Activated T-cell treated with anti-CD3 and anti-CD28 coated beads, Interleukin-2, amount 50 U/mL, for 1 hour (primary cell): ENCODE measurements around the gene ABCA7.

ENCODE experiments used
- DNase-seq: peaks from one replicate; pipeline ENCODE4 v3.0.0-alpha.2; 2020

Gene ABCA7, protein sequence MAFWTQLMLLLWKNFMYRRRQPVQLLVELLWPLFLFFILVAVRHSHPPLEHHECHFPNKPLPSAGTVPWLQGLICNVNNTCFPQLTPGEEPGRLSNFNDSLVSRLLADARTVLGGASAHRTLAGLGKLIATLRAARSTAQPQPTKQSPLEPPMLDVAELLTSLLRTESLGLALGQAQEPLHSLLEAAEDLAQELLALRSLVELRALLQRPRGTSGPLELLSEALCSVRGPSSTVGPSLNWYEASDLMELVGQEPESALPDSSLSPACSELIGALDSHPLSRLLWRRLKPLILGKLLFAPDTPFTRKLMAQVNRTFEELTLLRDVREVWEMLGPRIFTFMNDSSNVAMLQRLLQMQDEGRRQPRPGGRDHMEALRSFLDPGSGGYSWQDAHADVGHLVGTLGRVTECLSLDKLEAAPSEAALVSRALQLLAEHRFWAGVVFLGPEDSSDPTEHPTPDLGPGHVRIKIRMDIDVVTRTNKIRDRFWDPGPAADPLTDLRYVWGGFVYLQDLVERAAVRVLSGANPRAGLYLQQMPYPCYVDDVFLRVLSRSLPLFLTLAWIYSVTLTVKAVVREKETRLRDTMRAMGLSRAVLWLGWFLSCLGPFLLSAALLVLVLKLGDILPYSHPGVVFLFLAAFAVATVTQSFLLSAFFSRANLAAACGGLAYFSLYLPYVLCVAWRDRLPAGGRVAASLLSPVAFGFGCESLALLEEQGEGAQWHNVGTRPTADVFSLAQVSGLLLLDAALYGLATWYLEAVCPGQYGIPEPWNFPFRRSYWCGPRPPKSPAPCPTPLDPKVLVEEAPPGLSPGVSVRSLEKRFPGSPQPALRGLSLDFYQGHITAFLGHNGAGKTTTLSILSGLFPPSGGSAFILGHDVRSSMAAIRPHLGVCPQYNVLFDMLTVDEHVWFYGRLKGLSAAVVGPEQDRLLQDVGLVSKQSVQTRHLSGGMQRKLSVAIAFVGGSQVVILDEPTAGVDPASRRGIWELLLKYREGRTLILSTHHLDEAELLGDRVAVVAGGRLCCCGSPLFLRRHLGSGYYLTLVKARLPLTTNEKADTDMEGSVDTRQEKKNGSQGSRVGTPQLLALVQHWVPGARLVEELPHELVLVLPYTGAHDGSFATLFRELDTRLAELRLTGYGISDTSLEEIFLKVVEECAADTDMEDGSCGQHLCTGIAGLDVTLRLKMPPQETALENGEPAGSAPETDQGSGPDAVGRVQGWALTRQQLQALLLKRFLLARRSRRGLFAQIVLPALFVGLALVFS (N-terminal part only)

DNA sequence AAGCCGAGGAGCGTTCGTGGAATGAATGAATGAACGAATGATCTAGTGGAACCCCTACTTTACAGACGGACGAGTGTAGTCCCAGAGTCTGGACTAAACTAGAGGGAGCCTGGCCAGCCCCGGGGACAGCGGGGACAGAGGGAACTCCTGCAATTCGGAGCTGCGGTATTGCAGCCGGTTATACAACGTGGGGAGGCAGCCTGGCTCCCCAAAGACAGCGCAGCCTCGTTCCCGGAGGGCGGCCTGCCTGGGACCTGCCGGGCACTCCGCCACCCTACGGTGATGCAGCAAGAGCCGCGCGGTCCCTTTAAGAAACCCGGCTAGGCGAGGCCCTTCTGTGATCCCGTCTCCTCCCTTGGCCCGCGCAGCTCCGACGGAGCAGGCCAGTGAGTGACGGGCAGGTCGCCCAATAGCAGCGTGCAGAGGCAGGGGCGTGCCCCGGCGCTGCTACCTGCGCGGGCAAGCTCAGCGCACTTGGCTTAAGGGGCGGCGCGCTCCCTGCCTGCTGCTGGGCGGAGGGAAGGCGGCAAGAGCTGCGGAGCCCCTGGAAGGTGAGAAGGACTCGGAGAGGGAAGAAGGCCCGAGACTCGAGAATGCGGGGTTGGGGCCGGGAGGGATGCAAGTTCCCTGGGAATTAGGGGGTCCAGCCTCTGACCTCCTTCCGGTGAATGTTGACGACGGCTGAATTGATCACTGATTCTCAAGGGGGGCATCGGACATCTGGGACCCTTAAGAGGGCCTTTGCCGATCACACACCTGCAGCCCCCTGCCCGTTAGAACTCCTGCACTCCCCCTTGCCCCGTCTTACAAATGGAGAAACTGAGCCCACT lies at the start of gene ABCA7:
TSS of gene ABCA7 (plus strand) at position 462 of the 830 bp plus-strand sequence. CDS start 1,255 bp downstream, outside the sequence.
- DNase-seq = peak; percentile 100

DNA sequence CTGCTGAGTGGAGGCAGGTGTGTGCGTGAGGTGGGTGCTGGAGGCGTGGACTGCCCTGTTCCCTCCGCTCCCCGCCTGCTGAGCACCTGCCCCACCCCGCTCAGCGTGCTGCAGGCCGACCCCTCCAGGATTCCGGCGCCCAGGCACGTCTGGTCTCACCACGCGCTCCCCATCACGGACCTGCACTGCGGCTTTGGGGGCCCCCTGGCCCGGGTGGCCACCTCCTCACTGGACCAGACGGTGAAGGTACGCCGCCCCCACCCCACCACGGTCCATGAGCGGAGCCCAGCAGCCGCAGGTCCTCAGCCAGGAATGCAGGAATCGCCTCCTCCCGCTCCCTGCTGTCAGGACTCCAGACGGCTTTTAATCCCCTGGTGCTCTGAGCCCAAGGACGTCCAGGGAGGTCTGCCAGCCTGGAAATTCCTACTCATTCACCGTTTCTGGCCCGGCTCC lies 49.8 kb upstream of the ABCA7 start:
- DNase-seq = no peak

DNA sequence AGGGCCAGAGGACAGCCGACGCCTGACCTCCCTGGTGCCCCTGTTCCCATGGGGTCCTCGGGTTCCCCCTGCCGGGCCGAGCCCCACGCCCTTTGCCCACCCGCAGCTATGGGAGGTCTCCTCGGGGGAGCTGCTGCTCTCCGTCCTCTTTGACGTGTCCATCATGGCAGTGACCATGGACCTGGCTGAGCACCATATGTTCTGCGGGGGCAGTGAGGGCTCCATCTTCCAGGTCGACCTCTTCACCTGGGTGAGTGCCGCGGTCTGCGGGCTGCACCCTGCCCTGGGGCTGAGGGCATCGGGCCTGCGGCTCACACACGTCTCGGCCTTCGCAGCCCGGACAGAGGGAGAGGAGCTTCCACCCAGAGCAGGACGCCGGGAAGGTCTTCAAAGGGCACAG lies 49.2 kb upstream of the ABCA7 start:
- DNase-seq = no peak

DNA sequence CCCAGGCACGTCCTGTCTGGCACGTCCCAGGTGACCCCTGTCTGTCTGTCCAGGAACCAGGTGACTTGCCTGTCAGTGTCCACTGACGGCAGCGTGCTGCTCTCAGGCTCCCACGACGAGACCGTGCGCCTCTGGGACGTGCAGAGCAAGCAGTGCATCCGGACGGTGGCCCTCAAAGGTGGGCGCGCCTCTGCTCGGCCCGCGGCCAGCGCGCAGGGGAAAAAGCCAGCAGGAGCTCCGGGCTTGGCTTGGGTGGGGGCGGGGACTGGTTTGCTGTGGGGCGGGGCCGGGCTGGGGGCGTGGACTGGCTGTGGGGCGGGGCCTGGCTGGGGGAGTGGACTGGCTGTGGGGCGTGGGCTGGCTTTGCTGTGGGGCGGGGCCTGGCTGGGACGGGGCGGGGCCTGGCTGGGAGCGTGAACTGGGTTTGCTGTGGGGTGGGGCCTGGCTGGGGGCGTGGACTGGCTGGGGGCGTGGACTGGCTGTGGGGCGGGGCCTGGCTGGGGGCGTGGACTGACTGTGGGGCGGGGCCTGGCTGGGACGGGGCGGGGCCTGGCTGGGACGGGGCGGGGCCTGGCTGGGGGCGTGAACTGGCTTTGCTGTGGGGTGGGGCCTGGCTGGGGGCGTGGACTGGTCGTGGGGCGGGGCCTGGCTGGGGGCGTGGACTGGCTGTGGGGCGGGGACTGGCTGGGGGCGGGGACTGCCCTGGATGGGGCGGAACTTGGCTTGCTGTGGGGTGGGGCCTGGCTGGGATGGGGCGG lies 48.6 kb upstream of the ABCA7 start:
- peak; percentile 73 for DNase-seq

DNA sequence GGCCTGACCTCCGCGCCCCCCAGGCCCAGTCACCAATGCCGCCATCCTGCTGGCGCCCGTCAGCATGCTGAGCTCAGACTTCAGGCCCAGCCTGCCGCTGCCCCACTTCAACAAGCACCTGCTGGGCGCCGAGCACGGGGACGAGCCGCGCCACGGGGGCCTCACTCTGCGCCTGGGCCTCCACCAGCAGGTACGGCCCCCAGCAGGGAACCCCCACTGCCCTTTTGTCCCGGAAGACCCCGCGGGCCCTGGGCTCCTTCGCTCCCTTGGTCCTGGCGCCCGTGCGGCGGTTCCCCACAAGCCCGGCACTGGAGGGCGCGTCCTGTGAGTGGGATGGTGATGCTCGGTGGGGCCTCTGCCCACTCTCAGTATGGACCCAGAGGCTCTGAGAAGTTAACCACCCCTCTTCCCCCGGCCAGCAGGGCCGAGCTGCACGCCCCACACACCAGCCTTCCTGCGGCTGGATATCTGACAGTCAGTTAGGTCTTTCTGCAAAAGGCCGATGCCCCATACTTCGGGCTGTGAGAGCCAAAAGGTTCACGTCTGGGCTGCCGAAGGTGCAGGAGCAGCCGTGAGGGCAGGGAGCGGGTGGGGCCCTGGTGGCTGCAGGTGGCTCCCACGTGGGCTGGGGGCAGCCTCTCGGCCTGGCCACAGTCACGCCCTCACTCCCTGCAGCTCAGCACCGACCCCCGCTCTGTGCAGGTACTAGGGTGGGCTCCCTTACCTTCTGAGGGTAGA lies 47.8 kb upstream of the ABCA7 start:
- no peak for DNase-seq

DNA sequence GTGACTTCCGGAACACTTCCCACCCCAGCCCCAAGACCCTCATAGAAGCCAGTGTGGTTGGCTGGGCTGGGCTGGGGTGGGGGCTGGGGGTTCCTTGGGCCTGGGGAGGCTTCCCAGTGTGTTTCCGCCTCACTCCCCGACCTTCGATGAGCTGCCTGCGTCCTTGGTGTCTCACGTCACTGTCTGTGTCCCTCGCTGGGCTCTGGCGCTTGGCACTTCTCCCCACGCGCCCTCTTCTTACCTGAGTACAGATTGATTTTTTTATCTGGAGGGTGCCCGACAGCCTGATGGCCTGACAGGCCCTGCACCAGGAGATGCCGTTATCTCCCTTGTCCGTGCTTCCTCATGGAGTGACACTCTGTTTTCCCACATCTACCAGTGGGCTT lies 47.2 kb upstream of the ABCA7 start:
- no peak for DNase-seq

DNA sequence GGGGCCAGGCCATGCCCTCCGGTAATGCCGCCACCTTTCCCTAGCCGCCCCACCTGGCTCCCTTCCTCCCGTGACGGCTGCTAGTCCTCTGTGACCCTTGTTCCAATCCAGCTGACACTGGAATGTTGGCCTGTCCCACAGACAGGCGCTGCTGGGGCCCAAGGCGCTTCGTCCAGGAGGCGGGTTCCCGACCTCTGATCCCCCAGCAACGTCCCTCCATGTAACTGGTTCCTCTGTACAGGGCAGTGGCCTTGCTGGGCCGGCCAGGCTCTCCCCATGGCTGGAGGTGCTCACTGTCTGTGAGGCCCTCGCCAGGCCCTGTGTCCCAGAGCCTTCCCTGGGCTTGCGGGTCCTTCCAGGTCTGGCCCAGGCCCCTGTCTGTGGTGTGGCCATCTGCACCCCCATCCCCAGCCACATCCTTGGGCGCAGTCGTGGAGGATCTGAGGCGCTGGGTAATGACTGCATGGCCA lies 46.5 kb upstream of the ABCA7 start:
- DNase-seq = no peak

DNA sequence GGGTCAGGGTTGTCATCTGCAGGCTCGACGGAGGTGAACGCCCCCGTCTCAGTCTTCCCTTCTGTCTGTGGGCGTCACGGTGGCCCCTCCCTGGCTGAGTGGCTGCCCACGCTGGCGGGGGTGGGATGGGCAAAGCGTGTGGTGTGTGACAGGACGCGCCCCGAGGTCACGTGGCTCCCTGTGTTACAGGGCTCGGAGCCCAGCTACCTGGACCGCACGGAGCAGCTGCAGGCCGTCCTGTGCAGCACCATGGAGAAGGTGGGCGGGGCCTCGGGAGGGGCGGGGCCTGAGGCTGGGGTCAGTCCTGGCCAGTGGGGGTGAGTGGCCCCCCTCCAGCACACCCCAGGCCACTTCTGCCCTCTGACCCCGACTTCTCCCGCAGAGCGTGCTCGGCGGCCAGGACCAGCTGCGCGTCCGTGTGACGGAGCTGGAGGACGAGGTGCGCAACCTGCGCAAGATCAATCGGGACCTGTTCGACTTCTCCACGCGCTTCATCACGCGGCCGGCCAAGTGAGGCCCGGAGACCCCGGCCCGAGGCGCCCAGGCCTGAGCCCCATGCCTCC lies 46.0 kb upstream of the ABCA7 start:
- DNase-seq = no peak

DNA sequence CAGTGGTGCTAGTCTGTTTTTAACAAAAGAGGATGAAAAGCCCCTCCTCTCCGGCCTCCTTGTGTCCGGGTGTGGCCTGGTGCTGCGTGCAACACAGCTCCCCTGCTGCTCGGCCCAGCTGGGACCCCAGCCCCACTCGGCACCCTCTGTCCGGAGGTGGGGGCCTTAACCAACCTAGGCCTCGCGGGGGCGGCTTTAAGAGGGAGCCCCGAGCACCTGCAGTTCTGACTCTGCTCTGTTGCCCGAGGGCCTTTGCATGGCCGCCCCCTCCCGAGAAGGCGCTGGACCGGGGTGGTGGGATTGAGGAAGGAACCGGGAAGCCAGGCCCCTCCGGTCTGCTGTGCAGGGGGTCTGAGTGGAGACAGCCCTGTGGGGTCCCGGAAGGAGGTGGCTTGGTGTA lies 45.4 kb upstream of the ABCA7 start:
- DNase-seq = no peak

DNA sequence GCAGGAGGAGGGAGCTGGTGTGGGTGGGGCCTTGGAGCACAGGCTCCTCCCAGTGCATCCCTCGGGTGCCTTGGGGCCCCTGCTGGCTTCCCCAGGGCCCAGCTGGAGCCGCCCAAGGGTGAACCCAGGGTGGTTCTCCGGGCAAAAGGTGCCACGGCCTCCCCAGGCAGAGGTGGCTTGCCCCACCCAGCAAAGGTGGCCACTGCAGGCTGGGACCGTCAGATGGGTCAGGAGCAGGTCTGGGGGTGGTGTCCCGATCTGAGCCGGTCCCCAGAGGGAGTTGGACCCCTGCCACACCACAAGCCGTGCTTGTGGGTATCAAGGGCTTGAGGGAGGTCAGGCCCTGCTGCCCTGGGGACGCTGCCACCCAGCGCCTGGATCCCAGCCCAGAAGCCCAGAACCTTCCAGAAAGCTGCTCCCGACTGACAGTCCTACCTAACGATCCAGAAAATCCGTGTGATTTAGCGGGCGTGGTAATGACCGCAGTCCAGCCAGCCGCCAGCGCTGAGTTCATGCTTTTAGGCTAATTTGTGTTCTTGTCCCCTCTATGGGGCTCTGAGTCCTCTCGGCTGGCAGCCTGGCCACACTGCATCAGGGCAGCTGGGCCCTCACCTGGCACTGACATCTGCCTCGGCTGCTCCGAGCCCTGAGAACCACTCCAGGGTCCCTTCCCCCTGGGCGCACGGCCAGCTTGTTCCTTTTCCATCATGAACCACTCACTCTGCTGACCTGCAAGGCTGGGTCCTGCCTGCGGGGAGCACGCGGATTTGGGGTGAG lies 44.7 kb upstream of the ABCA7 start:
- no peak for DNase-seq

DNA sequence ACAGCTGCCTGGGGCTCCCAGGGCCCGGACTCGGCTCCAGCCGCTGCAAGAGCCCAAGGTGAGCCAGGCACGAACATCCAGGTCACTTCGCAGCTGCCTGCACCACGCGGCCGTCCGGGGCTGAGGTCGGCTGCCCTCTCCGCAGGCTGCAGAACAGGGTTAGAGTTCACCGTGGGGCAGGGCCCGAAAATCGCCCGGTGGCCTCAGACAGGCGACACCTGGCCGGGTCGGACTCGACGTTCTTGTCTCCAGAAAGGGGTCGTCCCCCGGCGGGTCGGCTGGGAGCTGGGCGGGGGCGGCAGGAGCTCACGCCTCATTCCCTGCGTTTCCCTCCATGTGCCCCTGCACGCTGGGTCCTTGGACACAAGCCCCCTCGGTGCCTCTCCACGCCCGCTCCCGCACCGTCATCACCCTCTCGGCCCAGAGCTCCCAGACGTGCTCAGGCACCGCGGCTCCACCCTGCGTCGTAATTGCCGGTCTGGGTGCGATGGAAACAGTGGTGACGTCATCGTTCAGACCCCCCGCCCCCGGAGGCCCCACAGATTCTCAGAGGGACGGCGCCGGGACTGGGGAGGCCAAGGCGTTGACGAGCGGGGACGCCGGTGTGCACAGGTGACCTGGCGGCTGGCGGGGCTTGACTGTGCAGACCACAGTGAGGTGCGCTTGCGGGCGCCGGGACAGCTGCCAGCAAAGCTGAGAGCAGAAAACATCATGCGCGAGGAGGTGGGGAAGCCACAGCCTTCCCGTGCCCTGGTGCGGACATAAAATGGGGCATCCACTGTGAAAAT lies 43.7 kb upstream of the ABCA7 start:
- DNase-seq = peak; percentile 93

DNA sequence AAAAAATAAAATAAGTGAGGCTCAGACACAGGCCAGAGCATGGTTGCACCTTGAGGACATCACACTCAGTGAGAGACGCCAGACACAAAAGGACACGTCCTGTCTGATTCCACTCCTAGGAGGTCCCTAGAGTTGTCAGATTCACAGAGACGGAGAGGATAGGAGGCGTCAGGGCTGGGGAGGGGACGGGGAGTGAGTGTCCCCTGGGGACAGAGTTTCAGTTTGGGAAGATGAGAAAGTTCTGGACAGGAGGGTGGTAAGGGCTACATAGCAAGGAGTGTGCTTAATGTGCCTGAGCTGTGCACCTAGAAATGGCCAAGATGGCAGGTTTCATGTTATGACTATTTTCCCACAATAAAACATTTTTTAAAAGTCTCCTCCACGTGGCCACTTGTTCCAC lies 41.8 kb upstream of the ABCA7 start:
- DNase-seq = no peak

DNA sequence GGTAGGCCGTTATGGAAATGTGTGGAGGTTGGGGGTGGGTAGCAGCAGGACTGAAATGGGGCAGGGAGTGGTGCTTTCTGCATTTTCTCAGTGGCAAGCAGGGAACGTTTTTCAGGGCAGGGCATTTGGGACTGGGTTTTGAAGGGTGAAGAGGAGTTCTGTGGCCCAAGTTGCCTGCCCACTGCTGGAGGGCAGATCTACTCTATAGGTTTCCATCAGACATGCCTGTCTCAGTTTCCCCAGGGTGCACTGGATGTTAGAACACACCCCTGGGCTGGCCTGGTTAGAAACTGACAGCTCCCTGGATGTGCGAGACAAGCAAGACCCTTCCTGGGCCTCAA lies 40.6 kb upstream of the ABCA7 start:
- DNase-seq = no peak

DNA sequence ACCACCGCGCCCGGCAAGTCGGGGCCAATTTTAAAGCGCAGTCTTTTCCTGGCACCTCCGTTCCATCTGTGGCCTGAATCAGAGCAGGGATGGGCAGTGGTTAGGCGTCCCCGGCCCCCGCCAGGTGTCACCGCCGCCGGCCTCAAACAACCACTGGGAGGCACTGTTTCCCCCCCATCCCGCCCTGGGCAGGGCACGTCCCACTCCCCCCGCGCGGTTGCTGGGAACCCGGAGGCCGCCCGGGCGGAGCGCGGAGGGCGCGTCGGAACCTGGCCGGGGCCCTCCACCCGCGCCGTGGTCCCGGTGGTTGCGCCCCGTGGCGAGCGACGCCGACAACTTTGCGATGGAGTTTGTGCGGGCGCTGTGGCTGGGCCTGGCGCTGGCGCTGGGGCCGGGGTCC lies 39.8 kb upstream of the ABCA7 start, which contains the start of gene GRIN3B:
TSS of gene GRIN3B (plus strand) at position 325 of the 400 bp plus-strand sequence. CDS start at position 344, 19 bp downstream.
- peak; percentile 75 for DNase-seq

DNA sequence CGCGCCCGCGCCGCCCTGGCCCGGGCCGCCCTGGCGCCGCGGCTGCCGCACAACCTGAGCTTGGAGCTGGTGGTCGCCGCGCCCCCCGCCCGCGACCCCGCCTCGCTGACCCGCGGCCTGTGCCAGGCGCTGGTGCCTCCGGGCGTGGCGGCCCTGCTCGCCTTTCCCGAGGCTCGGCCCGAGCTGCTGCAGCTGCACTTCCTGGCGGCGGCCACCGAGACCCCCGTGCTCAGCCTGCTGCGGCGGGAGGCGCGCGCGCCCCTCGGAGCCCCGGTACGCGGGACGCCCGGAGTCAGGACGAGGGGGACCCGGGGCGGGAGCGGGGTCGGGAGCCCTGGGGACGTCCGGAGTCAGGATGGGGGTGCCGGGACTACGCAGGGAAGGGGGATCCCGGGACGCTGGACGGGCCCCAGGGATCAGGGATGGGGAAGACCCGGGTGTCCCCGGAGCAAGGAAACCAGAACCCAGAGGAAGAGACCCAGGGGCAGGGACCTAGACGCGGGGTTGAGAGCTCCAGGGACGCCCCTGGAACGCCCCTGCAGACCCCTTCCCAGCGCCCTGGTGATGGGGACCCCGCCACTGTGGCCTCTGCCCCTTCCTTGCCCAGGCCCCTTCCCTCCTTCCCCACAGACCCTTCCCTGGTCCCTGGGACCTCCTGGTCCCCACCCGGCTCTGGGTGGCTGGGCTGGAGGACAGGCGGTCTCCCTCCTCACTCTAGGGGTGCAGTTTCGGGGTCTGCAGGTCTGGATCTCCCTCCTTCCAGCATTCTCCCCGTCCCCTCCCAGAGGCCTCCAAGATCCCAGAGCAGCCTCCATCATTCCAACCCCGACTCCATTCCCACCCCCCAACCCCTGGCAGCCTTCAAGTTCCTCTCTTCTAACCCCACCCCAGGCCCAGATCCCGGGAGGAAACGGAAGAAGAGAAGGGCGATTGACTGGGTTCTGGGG lies 39.0 kb upstream of the ABCA7 start:
- DNase-seq = no peak

DNA sequence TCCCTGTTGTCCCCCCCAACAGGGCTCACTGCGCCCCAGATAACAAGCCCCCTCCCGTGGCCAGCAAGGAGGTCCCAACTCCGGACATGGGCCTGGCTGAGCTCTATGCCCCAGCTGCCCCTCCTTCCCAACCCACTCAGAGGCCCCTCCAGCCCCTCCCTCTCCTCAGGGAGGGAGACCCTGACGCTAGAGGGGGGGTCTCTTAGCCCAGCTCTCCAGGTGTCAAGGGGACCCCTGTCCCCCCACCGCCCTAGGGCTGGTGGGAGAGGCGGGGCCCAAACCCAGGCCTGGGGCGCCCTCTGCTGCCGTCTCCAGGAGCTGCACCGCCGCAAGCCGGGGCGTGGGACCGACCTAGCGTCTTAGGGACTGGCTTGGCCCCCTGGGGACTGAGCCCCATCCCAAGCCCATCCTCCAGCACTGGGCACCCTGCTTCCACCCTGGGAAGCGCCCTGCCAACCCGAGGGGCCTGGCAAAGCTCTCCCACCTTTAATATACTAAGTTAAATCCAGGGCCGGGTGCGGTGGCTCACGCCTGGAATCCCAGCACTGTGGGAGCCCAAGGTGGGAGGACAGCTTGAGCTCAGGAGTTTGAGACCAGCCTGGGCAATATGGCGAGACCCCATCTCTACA lies 38.3 kb upstream of the ABCA7 start:
- peak; percentile 85 for DNase-seq

DNA sequence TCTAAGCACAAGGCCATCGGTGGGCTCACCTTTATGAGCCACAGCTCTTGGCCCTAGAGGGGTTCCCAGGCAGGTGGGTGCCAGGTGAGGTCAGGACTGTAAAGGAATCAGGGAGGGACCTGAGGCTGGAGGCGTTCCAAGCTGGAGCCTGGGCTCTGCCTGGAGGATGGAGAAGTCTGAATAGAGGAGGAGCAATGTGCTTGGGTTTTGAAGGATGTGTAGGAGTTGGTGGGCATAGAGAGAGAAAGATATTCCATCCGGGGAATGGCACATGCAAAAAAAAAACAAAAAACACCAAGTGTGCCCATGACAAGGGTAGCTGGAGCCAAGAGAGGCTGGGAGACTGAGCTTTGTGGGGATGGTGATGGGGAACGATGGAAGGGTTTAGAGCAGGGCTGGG lies 37.3 kb upstream of the ABCA7 start:
- DNase-seq = no peak
